ENCODE results near the gene HOXD11.

Gene HOXD11

DNA sequence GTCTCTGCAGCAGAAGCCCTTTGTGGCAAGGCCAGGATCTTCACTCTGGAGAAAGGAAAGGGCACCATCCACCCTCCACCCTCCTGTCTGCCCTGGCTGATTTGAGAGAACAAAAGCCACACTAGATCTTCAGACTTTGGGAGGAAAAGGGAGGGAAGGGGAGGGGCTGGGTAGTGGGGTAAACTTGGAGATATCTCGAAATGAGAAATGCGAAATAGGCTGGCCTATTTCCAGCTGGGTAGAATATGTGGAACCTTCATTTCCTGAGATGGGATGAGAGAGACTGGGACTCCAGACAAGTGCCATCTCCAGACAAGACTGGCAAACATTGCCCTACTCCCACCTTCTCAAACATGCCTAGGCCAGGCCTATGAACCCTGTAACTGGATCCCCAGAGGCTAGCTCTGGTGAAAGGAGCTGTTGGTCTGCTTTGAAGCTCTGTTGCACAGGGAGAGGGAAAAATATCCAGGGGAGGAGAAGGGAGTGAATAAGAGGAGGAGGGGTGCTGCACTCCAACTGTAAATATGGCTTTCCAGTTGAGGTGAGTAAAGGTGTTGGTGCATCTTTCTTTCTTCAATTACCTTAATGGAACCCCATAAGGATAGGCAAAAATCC lies 5.8 kb upstream of the HOXD11 start:
- Histone ChIP-seq H3K9me3 (ENCODE audit: low read length) (no peaks in the 10 kb centered on the region), H3K36me3 (ENCODE audit: insufficient read depth, low read length) (no peaks in the 10 kb centered on the region), H3K4me3 (ENCODE audit: low read length) (no peak overlapping the region), H3K27me3 (ENCODE audit: insufficient read depth, low read length) (peaks cover 100% of the 10 kb centered on the region), H3K4me1 (ENCODE audit: insufficient read depth, low read length) (peaks cover 3% of the 10 kb centered on the region), H2AFZ (ENCODE audit: low read depth, low read length) (no peak overlapping the region)

DNA sequence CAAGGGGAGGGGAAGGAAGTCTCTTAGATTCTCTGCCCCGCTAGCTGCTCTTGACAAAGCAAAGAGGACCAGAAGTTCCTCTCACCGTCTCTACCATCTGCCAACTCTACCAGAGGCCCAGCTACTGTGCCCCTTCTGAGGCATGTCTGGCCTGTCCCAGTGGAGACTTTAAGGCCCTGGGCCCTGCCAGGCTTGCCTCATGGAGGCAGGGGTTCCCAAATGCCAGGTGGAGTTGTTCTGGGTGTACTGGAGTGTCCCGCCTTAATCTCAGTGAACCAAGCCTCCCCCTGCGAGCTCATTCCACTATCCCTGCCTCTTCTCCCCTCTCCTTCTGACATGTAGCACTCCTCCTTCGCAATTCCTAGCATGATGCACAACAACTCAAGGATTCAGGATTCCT lies 5.2 kb upstream of the HOXD11 start:
- Histone ChIP-seq H3K36me3 (ENCODE audit: insufficient read depth, low read length) (no peaks in the 10 kb centered on the region), H3K9me3 (ENCODE audit: low read length) (no peaks in the 10 kb centered on the region), H3K4me3 (ENCODE audit: low read length) (no peak overlapping the region), H2AFZ (ENCODE audit: low read depth, low read length) (no peak overlapping the region), H3K27me3 (ENCODE audit: insufficient read depth, low read length) (peaks cover 100% of the 10 kb centered on the region), H3K4me1 (ENCODE audit: insufficient read depth, low read length) (peaks cover 3% of the 10 kb centered on the region)

DNA sequence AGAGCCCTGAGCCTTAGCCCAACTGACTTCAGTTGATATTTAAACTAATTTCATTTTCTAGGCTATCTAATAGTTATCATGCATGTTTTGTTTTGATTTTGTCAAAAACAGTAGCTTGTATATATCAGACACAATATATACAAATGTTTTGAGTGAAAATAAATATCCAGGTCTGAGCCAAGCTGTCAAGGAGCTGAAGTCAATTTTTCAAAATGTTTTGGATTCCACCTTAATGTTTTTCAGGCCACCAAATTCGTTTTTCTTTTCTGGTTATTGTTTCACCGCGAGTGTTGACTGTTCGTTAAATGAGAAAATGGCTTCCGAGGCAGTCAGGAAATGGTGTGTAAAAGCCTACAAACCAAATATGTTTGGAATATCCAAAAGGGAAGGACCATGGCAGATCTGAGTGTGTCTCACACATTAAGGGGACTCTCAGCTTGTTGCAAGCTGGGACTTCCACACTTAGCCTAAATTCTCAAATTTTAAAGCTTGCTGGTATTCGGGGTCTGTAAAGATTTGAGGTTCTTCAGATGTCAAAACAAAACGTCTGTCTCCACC lies 4.7 kb upstream of the HOXD11 start:
- Histone ChIP-seq H3K4me3 (ENCODE audit: low read length) (no peak overlapping the region), H3K4me1 (ENCODE audit: insufficient read depth, low read length) (peaks cover 3% of the 10 kb centered on the region), H3K9me3 (ENCODE audit: low read length) (no peaks in the 10 kb centered on the region), H3K36me3 (ENCODE audit: insufficient read depth, low read length) (no peaks in the 10 kb centered on the region), H2AFZ (ENCODE audit: low read depth, low read length) (no peak overlapping the region), H3K27me3 (ENCODE audit: insufficient read depth, low read length) (peaks cover 100% of the 10 kb centered on the region)

DNA sequence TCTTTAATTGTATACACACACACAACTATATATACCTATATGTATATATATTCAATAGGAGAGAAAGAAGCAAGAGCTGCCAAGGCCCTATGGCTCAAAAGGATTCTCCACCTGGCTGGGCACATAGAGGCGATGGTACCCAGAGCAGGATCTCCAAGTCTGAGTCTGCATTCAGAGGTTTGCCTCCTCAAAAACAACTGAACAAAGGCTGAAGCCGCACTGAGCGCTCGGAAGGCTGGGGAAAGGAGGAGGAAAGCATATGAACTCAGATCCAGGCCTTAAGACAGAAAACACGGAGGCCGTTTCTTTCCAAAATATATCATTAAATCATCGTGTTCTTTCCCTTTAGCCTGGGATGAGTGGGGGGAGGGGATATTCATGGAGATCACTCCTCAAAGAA lies 3.9 kb upstream of the HOXD11 start:
- Histone ChIP-seq H3K9me3 (ENCODE audit: low read length) (no peaks in the 10 kb centered on the region), H3K4me1 (ENCODE audit: insufficient read depth, low read length) (no peaks in the 10 kb centered on the region), H3K4me3 (ENCODE audit: low read length) (no peak overlapping the region), H3K27me3 (ENCODE audit: insufficient read depth, low read length) (peaks cover 99% of the 10 kb centered on the region), H3K36me3 (ENCODE audit: insufficient read depth, low read length) (no peaks in the 10 kb centered on the region), H2AFZ (ENCODE audit: low read depth, low read length) (no peak overlapping the region)

DNA sequence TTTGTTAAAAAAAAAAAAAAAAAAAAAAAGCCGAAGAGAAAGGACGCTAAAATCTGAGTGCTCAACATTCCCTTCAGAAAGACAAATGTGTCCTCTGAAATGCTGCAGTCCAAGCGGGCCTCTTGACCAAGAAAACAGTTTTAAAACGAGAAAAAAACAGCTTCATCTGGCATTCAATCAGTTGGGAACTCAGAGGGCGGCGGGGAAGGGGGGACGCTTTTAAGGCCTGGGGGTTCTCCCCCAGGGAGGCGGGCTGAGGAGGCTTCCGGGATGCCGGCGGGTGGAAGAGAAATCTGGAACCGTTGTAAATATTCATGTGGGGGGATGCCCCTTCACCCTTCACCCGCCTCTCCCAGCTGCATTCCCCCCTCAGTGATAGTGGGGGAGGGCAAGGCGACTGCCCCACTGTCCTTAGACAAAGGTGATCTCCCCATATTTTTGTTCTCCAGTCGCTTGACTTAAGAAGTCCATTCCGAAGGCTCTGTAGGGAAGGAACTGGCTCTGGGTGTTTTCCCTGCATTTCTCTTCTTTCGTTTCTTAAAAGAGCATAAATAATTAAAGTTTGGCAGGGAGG lies 3.3 kb upstream of the HOXD11 start:
- Histone ChIP-seq H2AFZ (ENCODE audit: low read depth, low read length) (no peak overlapping the region), H3K36me3 (ENCODE audit: insufficient read depth, low read length) (no peaks in the 10 kb centered on the region), H3K4me3 (ENCODE audit: low read length) (no peak overlapping the region), H3K4me1 (ENCODE audit: insufficient read depth, low read length) (no peaks in the 10 kb centered on the region), H3K27me3 (ENCODE audit: insufficient read depth, low read length) (peaks cover 98% of the 10 kb centered on the region), H3K9me3 (ENCODE audit: low read length) (no peaks in the 10 kb centered on the region)

DNA sequence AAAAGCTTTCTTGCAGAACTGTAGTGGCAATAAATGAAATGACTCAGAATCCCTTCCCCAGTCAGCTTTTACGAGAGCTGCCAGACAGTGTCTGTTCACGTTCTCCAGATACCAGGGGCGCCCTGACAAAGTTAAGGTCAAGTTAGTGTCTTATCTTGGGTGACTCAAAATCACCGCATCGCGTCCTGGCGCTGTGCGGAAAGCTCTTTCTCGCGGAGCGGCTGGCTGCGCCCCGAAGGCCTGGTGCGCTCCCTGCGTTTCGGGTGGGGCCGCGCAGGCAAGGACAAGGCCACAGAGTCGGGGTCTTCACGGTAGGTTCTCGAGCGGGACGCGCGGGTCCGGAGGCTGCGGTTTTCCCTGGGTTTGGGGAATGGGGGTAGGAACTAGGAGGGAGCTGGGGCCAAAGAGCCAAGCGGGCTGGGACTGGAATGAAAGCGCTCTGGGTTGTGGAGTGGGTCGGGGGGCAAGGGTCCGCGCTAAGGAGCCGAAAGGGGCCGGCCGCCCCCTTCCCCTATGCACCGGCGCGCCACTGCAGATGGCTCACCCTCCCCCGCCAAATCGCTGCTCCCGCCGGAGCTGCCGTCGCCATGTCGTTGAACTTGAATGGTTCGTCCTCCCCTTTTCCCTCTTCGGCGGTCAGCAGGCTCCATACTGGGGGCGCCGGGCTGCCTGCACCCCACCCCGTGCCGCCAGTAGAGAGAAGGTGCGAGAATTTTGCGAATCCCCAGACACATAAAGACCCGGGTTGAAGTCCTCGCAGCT lies 2.6 kb upstream of the HOXD11 start:
- Histone ChIP-seq H3K4me3 (ENCODE audit: low read length) (no peak overlapping the region), H3K36me3 (ENCODE audit: insufficient read depth, low read length) (no peaks in the 10 kb centered on the region), H2AFZ (ENCODE audit: low read depth, low read length) (no peak overlapping the region), H3K27me3 (ENCODE audit: insufficient read depth, low read length) (peaks cover 98% of the 10 kb centered on the region), H3K4me1 (ENCODE audit: insufficient read depth, low read length) (no peaks in the 10 kb centered on the region), H3K9me3 (ENCODE audit: low read length) (no peaks in the 10 kb centered on the region)

DNA sequence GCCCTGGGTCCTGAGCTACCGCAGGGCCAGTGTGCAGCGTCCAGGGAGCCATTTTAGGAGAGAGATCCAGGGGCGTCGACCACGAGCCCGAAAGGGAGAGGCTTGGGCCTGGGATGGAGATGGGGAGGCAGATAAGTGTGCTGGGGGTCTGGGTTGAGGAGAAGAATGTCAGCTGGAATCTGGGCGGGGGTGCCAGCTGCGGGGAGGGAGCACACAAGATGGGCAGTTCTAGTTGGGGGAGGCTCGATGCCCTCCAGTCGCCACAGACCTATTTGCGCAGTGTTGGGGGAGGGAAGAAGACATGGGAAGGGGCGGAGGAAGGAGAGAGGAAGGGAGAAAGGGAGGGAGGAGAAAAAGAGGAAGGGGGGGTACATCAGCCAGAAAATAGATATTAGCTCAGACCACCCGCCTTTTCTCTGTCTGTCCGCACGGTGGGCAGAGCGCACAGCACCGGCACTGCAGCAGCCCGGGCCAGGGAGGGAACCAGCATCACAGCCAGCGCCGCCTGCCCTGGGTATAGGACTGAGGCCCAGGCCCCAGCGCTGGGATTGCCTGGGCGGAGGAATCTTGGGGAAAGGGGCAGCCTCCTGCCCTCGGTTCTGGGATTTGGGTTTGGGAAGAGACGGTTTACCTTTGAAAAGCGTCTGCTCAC lies 1.9 kb upstream of the HOXD11 start:
- H3K27me3 ChIP-seq (ENCODE audit: insufficient read depth, low read length): peaks cover 98% of the 10 kb centered on the region
- H3K9me3 ChIP-seq (ENCODE audit: low read length): no peaks in the 10 kb centered on the region
- H3K4me3 ChIP-seq (ENCODE audit: low read length): no peak overlapping the region
- no peak overlapping the region for H2AFZ ChIP-seq (ENCODE audit: low read depth, low read length)
- H3K4me1 ChIP-seq (ENCODE audit: insufficient read depth, low read length): no peaks in the 10 kb centered on the region
- H3K36me3 ChIP-seq (ENCODE audit: insufficient read depth, low read length): no peaks in the 10 kb centered on the region

DNA sequence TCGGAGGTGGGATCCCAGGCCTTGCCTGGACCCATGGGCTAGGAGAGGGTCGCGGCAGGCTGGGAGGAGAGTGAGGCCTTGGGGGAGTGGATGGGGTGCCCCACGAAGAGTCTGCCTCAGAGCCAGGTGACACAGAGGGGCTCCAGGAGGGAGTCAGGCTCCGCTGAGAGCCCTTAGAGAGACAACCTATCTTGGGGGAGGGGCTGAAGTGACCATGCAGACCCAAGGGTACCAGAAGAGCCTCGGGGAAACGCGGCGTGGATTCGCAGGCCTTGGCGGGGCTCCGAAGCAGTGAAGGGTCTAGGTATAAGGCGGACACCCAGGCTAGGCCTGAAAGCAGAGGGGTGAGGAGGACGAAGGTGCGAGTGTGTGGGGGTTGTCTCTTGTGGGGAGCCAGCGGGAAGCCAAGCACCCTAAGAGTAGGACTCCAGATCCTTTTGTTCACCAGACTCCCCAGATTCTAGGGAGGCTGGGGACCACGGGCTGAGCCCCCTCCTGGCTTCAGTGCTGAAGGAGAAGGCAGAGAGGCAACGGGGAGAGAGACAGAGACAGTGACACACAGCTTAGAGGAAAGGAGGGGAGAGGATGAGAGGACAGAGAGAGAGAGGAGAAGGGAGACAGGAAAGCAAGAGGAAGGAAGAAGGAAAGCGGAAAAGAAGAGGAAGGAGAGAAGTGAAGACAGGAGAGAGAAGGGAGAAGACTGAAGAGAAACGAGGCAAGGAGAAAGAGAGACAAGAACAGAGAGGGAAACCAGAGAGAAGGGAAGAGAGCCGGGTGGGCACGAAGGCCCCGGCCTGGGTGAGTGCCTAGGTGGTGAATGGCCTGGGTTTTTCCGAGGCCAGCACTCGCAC lies 1.1 kb upstream of the HOXD11 start:
- Histone ChIP-seq H3K27me3 (ENCODE audit: insufficient read depth, low read length) (peaks cover 98% of the 10 kb centered on the region), H3K4me1 (ENCODE audit: insufficient read depth, low read length) (no peaks in the 10 kb centered on the region), H3K36me3 (ENCODE audit: insufficient read depth, low read length) (no peaks in the 10 kb centered on the region), H3K4me3 (ENCODE audit: low read length) (no peak overlapping the region), H3K9me3 (ENCODE audit: low read length) (no peaks in the 10 kb centered on the region), H2AFZ (ENCODE audit: low read depth, low read length) (no peak overlapping the region)

DNA sequence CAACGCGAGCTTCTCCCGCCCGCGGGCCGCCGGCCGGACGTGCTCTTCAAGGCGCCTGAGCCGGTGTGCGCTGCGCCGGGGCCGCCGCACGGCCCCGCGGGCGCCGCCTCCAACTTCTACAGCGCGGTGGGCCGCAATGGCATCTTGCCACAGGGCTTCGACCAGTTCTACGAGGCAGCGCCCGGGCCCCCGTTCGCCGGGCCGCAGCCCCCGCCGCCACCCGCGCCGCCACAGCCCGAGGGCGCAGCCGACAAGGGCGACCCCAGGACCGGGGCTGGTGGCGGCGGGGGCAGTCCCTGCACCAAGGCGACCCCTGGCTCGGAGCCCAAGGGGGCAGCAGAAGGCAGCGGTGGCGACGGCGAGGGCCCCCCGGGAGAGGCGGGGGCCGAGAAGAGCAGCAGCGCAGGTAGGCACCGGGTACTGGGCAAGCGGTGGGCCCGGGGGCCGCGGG lies 676 bp downstream of the HOXD11 start:
- no peak overlapping the region for H3K4me3 ChIP-seq (ENCODE audit: low read length)

DNA sequence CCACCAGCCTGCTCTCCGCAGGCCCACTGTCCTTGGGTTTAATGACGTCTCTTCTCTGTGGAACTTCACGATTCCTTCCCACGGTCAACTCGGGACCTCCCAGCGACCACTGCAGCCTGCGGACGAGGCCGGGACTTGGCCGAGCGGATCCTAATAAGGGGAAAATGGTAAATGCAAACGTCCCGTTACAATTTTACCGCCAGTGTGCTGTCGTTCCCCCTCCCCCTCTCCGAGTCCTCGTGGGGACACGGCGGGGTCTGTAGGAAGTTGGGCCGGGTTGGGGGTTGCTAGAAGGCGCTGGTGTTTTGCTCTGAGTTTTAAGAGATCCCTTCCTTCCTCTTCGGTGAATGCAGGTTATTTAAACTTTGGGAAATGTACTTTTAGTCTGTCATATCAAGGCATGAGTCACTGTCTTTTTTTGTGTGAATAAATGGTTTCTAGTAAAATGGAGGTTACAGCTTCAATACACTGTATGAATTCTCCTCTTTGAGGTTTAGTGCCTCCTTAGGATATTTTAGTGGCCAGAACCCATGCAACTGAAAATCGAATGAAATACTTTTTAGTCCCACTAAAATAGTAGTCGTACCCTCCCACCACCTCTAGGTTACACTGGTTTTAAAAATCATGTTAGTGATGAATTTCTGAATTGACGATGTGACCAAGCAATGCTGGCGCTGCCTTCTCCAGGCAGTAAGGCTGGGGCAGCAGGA lies 2.3 kb downstream of the HOXD11 start:
- no peaks in the 10 kb centered on the region for H3K36me3 ChIP-seq (ENCODE audit: insufficient read depth, low read length)

More for the DNA sequence above, 676 bp downstream of the HOXD11 start:
- Histone ChIP-seq H3K36me3 (ENCODE audit: insufficient read depth, low read length) (no peaks in the 10 kb centered on the region), H3K27me3 (ENCODE audit: insufficient read depth, low read length) (peaks cover 98% of the 10 kb centered on the region), H3K4me1 (ENCODE audit: insufficient read depth, low read length) (no peaks in the 10 kb centered on the region), H3K9me3 (ENCODE audit: low read length) (no peaks in the 10 kb centered on the region), H2AFZ (ENCODE audit: low read depth, low read length) (no peak overlapping the region)

DNA sequence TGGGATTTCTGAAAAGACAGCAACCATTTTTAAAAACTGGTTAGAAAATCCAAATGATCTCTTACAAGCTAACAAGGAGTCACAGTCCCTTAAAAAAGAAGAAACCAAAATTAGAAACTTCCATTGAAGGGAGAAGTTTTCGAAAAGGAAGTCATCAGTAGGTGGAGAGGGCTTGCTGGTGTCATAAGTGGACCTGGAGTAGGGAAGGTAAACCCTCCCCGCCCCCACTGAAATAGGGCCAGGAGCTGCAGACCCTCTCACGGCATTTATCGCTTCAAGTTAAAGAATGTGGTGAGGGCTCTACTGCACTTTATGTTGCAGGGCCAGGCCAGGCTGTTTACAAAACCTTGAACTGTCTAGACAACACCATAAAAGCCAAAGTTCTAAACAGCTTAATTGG lies 2.9 kb downstream of the HOXD11 start:
- Histone ChIP-seq H3K9me3 (ENCODE audit: low read length) (no peaks in the 10 kb centered on the region), H3K27me3 (ENCODE audit: insufficient read depth, low read length) (peaks cover 98% of the 10 kb centered on the region), H3K4me3 (ENCODE audit: low read length) (no peak overlapping the region), H2AFZ (ENCODE audit: low read depth, low read length) (no peak overlapping the region), H3K4me1 (ENCODE audit: insufficient read depth, low read length) (no peaks in the 10 kb centered on the region), H3K36me3 (ENCODE audit: insufficient read depth, low read length) (no peaks in the 10 kb centered on the region)

More for the DNA sequence above, 2.3 kb downstream of the HOXD11 start:
- H2AFZ ChIP-seq (ENCODE audit: low read depth, low read length): no peak overlapping the region
- H3K4me1 ChIP-seq (ENCODE audit: insufficient read depth, low read length): no peaks in the 10 kb centered on the region
- no peaks in the 10 kb centered on the region for H3K9me3 ChIP-seq (ENCODE audit: low read length)
- H3K4me3 ChIP-seq (ENCODE audit: low read length): no peak overlapping the region
- H3K27me3 ChIP-seq (ENCODE audit: insufficient read depth, low read length): peaks cover 98% of the 10 kb centered on the region
